ENCODE measurements around the gene USP40.

The USP40 gene

GRCh38 chr2:233458031-233458610 is 108.5 kb downstream of the USP40 start:
- no peak for DNase-seq

- no peak for DNase-seq
These were observed 109.2 kb downstream of the USP40 start for GRCh38 chr2:233457356-233457755.

- no peak for DNase-seq
These were observed 109.6 kb downstream of the USP40 start for GRCh38 chr2:233456934-233457333.

GRCh38 chr2:233456111-233456510 is 110.5 kb downstream of the USP40 start:
- DNase-seq: no peak

GRCh38 chr2:233455491-233455890 is 111.1 kb downstream of the USP40 start:
- no peak for DNase-seq

GRCh38 chr2:233455006-233455405 is 111.6 kb downstream of the USP40 start:
- DNase-seq: no peak

GRCh38 chr2:233453916-233454315 is 112.7 kb downstream of the USP40 start:
- DNase-seq: no peak

GRCh38 chr2:233453111-233453915 is 113.3 kb downstream of the USP40 start:
- no peak for DNase-seq

GRCh38 chr2:233451950-233452349 is 114.6 kb downstream of the USP40 start:
- DNase-seq: no peak

- no peak for DNase-seq
These were observed 115.6 kb downstream of the USP40 start for GRCh38 chr2:233450864-233451575.

- no peak for DNase-seq
These were observed 116.4 kb downstream of the USP40 start for GRCh38 chr2:233449921-233450863.

GRCh38 chr2:233449081-233449901 is 117.3 kb downstream of the USP40 start:
- DNase-seq: peak; percentile 36

- no peak for DNase-seq
These were observed 118.0 kb downstream of the USP40 start for GRCh38 chr2:233448575-233448974.

- DNase-seq: no peak
These were observed 118.4 kb downstream of the USP40 start for GRCh38 chr2:233448220-233448559.

- DNase-seq: no peak
These were observed 118.9 kb downstream of the USP40 start for GRCh38 chr2:233447506-233448219.

- DNase-seq: no peak
These were observed 119.8 kb downstream of the USP40 start for GRCh38 chr2:233446606-233447305.

- no peak for DNase-seq
These were observed 120.5 kb downstream of the USP40 start for GRCh38 chr2:233446121-233446520.

GRCh38 chr2:233445152-233445830 is 121.3 kb downstream of the USP40 start:
- DNase-seq: no peak

GRCh38 chr2:233444501-233444900 is 122.1 kb downstream of the USP40 start:
- no peak for DNase-seq
